Measurements from ENCODE around the gene AGMAT. TPM values are rescaled to one million over a fixed set of nuclear protein-coding genes. Genes with fewer than 3 reads are reported as not detected.

AGMAT gene
- total and polyA plus RNA-seq, 2 of the 13 experiments (the other 11 are each of a cell fraction or from before 2014, with no cell fraction given) = 59.1 to 174 TPM

GRCh38 chr1:15617173-15618076, 32.6 kb upstream of the AGMAT start, which contains the start of gene DDI2 (continued):
- TF ChIP-seq RARG (CRISPR knock-in tag; IDR thresholded peaks at IDR 0.05; ENCODE audit: low read depth) (no peak), KLF11 (CRISPR knock-in tag; IDR thresholded peaks at IDR 0.05) (no peak), RFX3 (CRISPR knock-in tag; IDR thresholded peaks at IDR 0.05) (no peak), ARNT (IDR thresholded peaks at IDR 0.05) (no peak), SNAI1 (CRISPR knock-in tag; IDR thresholded peaks at IDR 0.05; ENCODE audit: borderline replicate concordance) (peak; percentile 76; the same call in 1 of the 2 replicates), BRD4 (CRISPR knock-in tag; IDR thresholded peaks at IDR 0.05) (peak; percentile 83; the same call in 1 of the 2 replicates), TIGD3 (CRISPR knock-in tag; IDR thresholded peaks at IDR 0.05; ENCODE audit: borderline replicate concordance) (no peak), ZNF605 (CRISPR knock-in tag; IDR thresholded peaks at IDR 0.05) (peak; percentile 75; the same call in 1 of the 2 replicates), ATM (IDR thresholded peaks at IDR 0.05; ENCODE audit: borderline replicate concordance) (no peak), TP53 (CRISPR knock-in tag; conservative IDR thresholded peaks at IDR 0.05) (no peak), ZNF343 (CRISPR knock-in tag; IDR thresholded peaks at IDR 0.05) (no peak), ZFP1 (CRISPR knock-in tag; IDR thresholded peaks at IDR 0.05) (no peak), CHD2 (IDR thresholded peaks at IDR 0.05; ENCODE audit: low read depth, low read length) (no peak), ZFP41 (CRISPR knock-in tag; IDR thresholded peaks at IDR 0.05; ENCODE audit: borderline replicate concordance) (no peak), ZNF768 (CRISPR knock-in tag; IDR thresholded peaks at IDR 0.05) (peak; percentile 42; the same call in 1 of the 2 replicates), AGO1 (IDR thresholded peaks at IDR 0.05; ENCODE audit: low read depth, low read length, poor library complexity, severe bottlenecking) (no peak), ZNF20 (CRISPR knock-in tag; IDR thresholded peaks at IDR 0.05) (no peak), ZNF724P (CRISPR knock-in tag; IDR thresholded peaks at IDR 0.05; ENCODE audit: borderline replicate concordance) (no peak)
- TF ChIP-seq, protein P1, sequence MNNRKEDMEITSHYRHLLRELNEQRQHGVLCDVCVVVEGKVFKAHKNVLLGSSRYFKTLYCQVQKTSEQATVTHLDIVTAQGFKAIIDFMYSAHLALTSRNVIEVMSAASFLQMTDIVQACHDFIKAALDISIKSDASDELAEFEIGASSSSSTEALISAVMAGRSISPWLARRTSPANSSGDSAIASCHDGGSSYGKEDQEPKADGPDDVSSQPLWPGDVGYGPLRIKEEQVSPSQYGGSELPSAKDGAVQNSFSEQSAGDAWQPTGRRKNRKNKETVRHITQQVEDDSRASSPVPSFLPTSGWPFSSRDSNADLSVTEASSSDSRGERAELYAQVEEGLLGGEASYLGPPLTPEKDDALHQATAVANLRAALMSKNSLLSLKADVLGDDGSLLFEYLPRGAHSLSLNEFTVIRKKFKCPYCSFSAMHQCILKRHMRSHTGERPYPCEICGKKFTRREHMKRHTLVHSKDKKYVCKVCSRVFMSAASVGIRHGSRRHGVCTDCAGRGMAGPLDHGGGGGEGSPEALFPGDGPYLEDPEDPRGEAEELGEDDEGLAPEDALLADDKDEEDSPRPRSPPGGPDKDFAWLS (CRISPR knock-in tag; IDR thresholded peaks at IDR 0.05; ENCODE audit: borderline replicate concordance) = no peak
- TF ChIP-seq, protein P2, sequence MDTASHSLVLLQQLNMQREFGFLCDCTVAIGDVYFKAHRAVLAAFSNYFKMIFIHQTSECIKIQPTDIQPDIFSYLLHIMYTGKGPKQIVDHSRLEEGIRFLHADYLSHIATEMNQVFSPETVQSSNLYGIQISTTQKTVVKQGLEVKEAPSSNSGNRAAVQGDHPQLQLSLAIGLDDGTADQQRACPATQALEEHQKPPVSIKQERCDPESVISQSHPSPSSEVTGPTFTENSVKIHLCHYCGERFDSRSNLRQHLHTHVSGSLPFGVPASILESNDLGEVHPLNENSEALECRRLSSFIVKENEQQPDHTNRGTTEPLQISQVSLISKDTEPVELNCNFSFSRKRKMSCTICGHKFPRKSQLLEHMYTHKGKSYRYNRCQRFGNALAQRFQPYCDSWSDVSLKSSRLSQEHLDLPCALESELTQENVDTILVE (CRISPR knock-in tag; IDR thresholded peaks at IDR 0.05) = peak; percentile 17; the same call in 1 of the 2 replicates
- TF ChIP-seq, protein P3, sequence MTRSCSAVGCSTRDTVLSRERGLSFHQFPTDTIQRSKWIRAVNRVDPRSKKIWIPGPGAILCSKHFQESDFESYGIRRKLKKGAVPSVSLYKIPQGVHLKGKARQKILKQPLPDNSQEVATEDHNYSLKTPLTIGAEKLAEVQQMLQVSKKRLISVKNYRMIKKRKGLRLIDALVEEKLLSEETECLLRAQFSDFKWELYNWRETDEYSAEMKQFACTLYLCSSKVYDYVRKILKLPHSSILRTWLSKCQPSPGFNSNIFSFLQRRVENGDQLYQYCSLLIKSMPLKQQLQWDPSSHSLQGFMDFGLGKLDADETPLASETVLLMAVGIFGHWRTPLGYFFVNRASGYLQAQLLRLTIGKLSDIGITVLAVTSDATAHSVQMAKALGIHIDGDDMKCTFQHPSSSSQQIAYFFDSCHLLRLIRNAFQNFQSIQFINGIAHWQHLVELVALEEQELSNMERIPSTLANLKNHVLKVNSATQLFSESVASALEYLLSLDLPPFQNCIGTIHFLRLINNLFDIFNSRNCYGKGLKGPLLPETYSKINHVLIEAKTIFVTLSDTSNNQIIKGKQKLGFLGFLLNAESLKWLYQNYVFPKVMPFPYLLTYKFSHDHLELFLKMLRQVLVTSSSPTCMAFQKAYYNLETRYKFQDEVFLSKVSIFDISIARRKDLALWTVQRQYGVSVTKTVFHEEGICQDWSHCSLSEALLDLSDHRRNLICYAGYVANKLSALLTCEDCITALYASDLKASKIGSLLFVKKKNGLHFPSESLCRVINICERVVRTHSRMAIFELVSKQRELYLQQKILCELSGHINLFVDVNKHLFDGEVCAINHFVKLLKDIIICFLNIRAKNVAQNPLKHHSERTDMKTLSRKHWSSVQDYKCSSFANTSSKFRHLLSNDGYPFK (CRISPR knock-in tag; IDR thresholded peaks at IDR 0.05; ENCODE audit: borderline replicate concordance) = 0 out of 2 replicates have a peak, but pooled peaks have one; percentile 24
- TF ChIP-seq, protein P4, sequence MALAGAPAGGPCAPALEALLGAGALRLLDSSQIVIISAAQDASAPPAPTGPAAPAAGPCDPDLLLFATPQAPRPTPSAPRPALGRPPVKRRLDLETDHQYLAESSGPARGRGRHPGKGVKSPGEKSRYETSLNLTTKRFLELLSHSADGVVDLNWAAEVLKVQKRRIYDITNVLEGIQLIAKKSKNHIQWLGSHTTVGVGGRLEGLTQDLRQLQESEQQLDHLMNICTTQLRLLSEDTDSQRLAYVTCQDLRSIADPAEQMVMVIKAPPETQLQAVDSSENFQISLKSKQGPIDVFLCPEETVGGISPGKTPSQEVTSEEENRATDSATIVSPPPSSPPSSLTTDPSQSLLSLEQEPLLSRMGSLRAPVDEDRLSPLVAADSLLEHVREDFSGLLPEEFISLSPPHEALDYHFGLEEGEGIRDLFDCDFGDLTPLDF (CRISPR knock-in tag; IDR thresholded peaks at IDR 0.05) = no peak; the same call in 1 of the 2 replicates
